GM18502 (cell line): ENCODE data around the gene BIN1.

Source experiments
- ATAC-seq: cut with Tn5 transposase; IDR thresholded peaks from one replicate; pipeline ENCODE4 v1.9.1; 2021; ENCODE audit warnings: mild to moderate bottlenecking; ENCODE audit not compliant: unreplicated experiment, poor library complexity

Gene BIN1

GRCh38 chr2:127064642-127065250 lies 42.2 kb downstream of the BIN1 start:
- peak; percentile 91 for ATAC-seq

DNA sequence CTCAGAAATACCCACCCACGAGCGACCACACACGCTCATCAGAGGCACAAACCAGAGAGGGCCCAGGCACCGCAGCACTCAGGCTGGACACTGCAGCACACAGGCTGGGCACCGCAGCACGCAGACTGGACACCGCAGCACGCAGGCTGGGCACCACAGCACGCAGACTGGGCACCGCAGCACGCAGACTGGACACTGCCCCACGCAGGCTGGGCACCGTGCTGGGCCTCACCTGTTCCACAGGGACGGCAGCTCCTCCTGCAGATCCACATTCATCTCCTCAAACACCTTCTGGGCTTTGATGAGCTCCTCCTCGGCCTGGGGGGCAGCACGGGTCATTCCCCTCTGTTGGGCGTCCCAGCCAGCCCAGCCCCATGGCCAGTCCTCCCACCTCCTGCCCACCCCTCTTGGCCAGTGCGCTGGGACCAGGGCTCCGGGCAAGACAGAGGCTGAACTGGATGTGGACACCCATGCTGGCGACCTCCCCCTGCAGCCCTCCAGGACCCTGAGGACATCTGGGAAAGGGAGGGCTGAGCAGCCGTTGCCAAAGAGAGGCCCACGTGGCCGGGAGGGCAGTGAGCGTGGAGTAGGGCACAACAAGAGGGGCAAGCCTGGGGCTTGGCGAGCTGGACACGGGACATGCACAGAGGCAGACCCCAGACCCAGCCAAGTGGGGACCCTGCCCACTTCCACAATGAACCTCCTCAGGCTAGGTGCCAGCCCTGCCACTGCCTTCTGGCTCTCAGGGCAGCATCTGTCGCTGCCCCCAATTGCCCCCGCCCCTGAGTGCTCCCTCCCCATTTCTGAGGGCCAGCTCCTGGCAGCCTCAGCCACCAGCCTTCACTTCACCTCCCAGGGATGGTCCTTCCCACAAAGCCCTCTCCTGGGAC lies 43.0 kb downstream of the BIN1 start:
- no peak for ATAC-seq

- no peak for ATAC-seq
These were observed 45.3 kb downstream of the BIN1 start for GRCh38 chr2:127061375-127062273.

DNA sequence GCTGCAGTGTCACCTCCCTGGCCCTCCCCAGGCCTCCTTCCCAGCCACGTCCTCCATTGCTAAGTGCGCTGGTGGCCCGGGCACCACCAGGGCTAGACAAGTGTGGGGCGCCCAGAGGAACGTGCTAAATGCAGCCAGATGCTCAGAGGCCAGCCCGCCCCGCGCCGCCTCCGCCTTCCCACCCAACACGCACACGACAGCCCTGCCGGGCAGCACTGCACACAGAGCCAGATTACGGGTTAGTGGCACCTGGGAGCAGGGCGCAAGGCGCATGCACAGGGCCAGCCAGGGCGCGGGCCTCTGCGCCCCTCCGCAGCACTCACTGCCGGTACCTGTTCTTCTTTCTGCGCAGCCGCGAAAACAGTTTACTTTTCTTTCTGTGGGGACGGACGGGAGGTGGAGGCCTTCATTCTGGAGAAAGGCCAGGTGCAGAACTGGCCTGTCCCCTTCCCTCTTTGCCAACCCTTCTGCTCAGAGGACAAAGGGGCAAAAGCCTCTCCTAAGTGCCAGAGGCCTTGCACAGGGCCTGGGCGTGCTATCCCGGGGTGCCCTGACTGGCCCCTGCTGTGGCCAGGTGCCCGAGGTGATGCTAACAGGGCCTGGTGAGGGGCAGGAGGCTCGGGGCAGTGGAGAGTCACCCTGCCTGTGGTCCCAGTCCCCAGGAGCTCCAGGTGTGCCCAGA lies 46.5 kb downstream of the BIN1 start:
- ATAC-seq: no peak

DNA sequence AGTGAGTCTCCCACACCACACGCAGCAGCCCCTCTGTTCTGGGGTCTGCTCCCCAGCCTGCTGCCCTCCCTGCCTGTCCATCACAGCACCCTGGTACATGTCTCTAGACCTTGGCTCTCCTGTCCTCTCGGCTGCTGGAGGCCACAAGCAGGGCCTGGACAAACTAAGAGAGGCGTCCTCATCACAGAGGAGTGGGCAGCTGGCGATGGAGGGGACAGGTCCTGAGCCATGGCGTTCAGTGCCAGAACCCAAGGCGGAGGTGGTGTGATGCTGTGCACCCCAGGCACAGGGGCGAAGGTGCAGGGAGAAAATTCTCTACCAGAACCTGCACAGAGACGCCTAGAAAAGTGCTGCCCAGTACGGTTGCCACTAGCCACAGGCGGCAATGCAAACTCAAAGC lies 47.4 kb downstream of the BIN1 start:
- ATAC-seq: no peak

GRCh38 chr2:127058954-127059252 lies 48.1 kb downstream of the BIN1 start:
- no peak for ATAC-seq

- no peak for ATAC-seq
These were observed 48.6 kb downstream of the BIN1 start for GRCh38 chr2:127058246-127058953.

DNA sequence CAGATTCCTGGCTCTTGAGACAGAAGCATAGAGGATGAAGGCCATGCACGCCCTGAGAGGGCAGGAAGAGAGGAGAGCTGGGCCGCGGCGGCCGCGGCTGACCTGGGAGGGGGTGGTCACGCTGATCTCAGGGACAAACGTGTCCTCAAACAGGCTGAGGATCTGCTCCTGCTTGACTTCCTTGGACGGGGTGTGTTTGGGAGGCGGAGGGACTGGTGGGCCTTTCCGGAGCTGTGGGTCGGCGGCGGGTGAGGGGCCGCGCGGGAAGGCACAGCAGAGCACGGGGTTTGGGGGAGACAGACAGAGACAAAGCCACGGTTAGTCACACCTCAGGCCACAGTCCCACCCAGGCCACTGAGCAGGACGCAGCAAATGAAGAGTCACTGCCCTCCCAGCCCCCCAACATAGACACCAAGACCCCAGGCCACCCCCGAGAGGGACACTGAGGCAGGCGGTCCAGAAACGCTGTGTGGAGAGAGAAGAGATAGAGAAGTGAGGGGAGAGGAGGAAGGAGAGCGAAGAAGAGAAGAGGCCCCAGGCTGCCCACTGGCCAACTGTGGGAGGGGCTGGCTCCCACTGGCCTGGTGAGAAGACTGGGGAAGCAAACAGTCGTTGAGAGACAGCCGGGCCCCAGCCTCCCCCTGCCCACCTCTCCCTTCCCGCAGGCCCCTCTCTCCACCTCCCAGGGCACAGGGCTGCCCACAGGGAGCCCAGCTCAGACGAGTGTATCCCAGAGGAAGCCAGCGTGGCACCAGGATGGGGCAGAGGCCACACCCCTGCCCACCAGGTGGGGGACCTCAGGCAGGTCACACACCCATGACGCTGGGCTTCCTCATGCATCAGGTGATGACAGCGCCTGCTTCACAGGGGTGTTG lies 49.3 kb downstream of the BIN1 start:
- no peak for ATAC-seq

DNA sequence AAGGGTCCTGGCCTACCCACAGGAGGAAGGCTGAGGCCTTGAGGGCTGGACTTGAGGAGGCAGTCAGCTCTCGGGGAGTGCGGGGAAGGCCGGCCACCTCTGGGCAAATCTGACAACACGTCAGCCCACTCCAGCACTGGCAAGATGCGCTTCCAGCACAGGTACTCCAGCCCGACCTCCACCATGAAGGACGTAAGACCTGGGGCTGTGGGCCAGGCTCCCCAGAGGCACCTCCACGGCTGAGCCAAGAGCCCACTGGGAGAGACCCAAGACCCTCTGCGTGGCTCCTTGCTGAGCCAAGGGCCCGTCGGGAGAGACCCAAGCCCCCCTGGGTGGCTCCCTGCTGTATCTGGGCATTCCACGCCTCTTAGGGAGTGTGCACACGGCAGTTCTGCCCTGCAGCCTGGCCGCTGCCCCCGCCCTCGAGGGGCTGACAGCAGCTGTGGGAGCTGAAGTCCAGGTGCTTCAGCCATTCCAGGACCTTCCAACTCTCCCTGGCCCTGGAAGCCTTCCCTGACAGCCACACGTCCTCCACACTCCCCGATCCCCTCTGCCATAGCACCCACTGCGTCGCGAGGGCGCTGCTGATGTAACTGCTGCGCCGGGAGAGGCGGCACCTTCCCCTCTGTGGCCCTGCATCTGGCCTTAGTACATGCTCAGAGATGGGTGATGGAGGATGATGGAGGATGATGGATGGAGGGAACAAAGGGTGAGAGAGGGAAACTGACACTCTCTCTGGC lies 50.2 kb downstream of the BIN1 start:
- no peak for ATAC-seq

DNA sequence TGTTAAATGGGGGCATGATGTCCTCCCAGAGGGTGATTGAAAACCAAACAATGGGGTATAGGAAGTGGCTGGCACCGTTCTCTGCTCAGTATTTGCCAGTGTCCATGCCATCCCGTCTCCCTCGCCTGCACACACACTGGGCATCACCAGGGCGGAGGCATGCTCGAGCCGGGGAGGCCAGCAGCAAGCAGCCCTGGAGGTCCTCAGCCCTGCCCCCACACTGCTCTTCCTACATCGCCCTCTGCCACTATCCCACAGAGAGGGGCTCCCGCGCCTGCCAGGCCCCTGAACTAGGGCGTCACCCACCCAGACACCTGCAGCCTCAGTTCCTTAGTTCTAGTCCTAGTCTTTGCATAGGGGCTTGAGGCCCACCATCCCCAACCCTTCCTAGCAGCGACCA lies 50.9 kb downstream of the BIN1 start:
- no peak for ATAC-seq

- ATAC-seq: no peak
These were observed 51.2 kb downstream of the BIN1 start for GRCh38 chr2:127055786-127056076.

- ATAC-seq: no peak
These were observed 51.8 kb downstream of the BIN1 start for GRCh38 chr2:127054996-127055785.

DNA sequence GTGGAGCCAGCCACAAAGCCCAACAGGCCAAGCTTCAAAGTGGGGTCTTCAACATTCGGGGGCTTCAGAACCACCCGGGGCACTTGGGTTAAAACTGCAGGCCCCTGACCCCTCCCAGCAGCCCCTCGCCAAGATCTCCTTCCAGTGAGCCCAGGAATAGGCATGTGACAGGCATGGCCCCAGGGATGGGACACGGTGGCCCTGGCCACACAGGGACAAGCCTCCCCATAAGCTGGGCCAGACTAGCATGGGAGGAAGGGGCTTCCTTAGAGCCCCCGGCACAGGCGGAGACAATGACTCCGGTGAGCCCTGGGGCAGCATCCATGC lies 52.4 kb downstream of the BIN1 start:
- no peak for ATAC-seq

DNA sequence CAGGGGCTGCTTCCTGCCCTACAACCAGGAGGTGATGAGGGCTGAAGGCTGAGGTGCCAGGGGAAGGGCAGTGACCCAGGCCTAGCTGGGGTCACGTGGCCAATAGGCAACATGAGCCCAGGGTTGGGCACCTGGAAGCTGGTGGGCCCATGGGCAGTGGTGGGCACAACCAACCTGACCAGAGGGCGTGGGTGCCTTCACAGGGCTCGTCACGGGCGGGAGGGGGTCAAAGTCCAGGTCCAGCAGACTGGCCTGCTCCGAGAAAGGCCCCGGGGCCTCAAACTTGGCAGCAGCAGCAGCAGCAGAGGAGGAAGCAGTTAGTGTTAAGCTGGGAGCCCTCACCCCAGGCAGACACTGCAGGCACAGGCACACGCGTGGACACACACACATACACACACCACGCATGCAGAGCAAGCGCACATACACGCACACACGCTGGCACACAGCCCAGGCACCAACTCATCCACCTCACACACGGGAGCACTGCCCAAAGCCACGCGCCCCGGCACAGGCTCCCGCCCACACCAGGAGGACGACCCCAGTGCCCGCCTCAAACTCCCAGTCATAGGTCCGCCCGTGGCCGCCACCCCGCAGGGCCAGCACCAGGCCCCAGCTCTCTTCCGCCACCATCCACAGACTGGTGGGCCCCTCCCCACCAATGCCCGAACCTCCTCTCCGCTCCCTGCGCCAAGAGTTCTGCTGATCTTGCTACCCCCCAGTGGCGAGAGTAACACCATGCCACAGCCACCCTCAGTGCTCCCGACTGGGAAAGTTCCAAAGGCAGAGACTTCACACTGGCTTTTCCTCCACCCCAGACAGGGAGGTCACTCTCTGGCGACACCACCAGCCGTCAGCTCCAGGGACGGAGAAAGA lies 53.0 kb downstream of the BIN1 start:
- no peak for ATAC-seq

GRCh38 chr2:127052771-127053691 lies 53.9 kb downstream of the BIN1 start:
- ATAC-seq: no peak
